Lung microvascular endothelial cell (primary cell): ENCODE data around the gene TOLLIP. TPM values are rescaled to one million over a fixed set of nuclear protein-coding genes. Genes with fewer than 3 reads are reported as not detected.
"Not testable (repeated sequence)": the region's sequence is repeated elsewhere in the genome, so short reads cannot be mapped to it uniquely, and the experiment has no call there.

Experiments
- DNase-seq, 2 donors: peaks; one replicate each; pipeline versions ENCODE4 v3.0.0 to v3.0.0-alpha.2; 2010; ENCODE audit warnings: low read depth in 2 of 2
- total RNA-seq: library from RNA; depleted of rRNA; stranded (reverse); fragments of >200 nt; gene quantifications from 2 replicates; pipeline ENCODE4 v1.2.1, GENCODE V29; 2014

The TOLLIP gene
- total RNA-seq: 18.7 and 23.6 TPM in 2 replicates

- peak; percentile 93 to 96 for DNase-seq
These were observed at the start of gene TOLLIP for GRCh38 chr11:1309498-1310317. Gene TOLLIP, minus strand, starts transcription at chr11:1309632. Its CDS starts 134 bp downstream, at chr11:1309498.

GRCh38 chr11:1358931-1359330 lies 49.5 kb upstream of the TOLLIP start:
- not testable (repeated sequence) for DNase-seq

- peak in 1 of 2 donors; percentile 37 for DNase-seq
These were observed 48.9 kb upstream of the TOLLIP start for GRCh38 chr11:1358286-1358685.

- no peak for DNase-seq
These were observed 47.1 kb upstream of the TOLLIP start for GRCh38 chr11:1356478-1356960.

- DNase-seq: no peak
These were observed 46.6 kb upstream of the TOLLIP start for GRCh38 chr11:1356007-1356435.

- DNase-seq: peak in 1 of 2 donors; percentile 59
These were observed 44.9 kb upstream of the TOLLIP start for GRCh38 chr11:1354125-1354938.

- no peak for DNase-seq
These were observed 44.1 kb upstream of the TOLLIP start for GRCh38 chr11:1353383-1354124.

- DNase-seq: no peak
These were observed 43.4 kb upstream of the TOLLIP start for GRCh38 chr11:1352696-1353382.

- no peak for DNase-seq
These were observed 42.0 kb upstream of the TOLLIP start for GRCh38 chr11:1351278-1351937.

GRCh38 chr11:1350086-1350725 lies 40.8 kb upstream of the TOLLIP start:
- DNase-seq: no peak

GRCh38 chr11:1349327-1350041 lies 40.1 kb upstream of the TOLLIP start:
- DNase-seq: no peak

- DNase-seq: no peak
These were observed 39.4 kb upstream of the TOLLIP start for GRCh38 chr11:1348796-1349326.

- DNase-seq: no peak
These were observed 38.8 kb upstream of the TOLLIP start for GRCh38 chr11:1348146-1348795.

- not testable (repeated sequence) for DNase-seq
These were observed 38.1 kb upstream of the TOLLIP start for GRCh38 chr11:1347411-1347999.

GRCh38 chr11:1346669-1347390 lies 37.4 kb upstream of the TOLLIP start:
- no peak for DNase-seq

- no peak for DNase-seq
These were observed 36.5 kb upstream of the TOLLIP start for GRCh38 chr11:1345737-1346513.
